ENCODE results near the gene PARP3. TPM values are rescaled to one million over a fixed set of nuclear protein-coding genes. Genes with fewer than 3 reads are reported as not detected.
A peak's percentile ranks its signal among the peaks of the same experiment; 100 is the strongest.

Gene PARP3
- total and polyA plus RNA-seq, 10 donors: 8.2 to 34.2 (median 24.7) TPM

DNA sequence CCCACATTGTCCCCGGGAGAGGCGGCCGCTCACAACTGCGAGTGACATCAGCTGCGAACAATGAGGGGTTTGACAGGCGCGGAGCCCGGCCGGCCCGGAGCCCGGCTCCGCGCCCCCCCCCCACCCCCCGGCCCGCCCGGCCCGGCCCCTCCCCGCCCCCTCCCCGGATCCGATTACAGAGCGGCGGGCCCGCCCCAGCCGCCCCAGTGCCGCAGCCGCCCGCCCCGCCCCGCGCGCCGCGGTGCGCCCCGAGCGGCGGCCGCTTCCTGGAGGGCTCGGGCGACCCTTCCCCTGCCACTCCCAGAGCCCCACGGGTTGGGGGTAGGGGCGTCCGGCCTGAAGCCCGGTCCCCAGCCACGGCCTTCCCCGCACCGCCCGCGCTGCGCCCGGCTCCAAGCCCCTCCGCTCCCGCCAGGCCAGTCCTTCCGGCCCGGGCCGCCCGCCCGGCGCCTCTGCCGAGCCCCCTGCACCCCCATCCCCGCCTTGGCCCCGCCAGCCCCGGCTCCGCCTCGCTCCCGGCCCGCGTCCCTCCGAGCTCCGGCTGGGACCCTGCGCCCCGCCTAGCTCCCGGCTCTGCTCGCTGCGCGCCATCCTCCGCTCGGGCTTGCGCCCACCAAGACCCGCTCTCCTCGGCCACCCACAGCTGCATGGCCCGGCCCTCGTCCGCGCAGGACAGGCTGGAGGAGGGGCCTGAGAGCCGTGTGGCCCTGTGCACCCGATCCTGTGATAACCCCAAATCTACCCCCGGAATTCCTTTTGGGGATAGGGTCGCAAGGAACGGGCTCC, 25.4 kb downstream of the PARP3 start, which contains the start of gene PCBP4:
Gene PCBP4, minus strand, starts transcription at position 71 of the 786 bp plus-strand sequence. CDS start 6,214 bp downstream, outside the sequence.
- peak within 1 kb of the TSS; percentile 60 to 90 (median 86) for H3K27ac ChIP-seq
- peaks cover 0 to 10% (median 0%) of the 10 kb centered on the region in 6 donors for H3K36me3 ChIP-seq
- WGBS, 5 donors: 1 to 3% (median 1%) methylated on average over 10 to 81 of the region's 90 CpGs
- intact Hi-C loops (cut with DNase I; ENCODE audit: low total_unique reads): no loop called here
- no peaks in the 10 kb centered on the region for H3K9me3 ChIP-seq
- peak within 1 kb of the TSS; percentile 41 to 86 (median 56) for H3K4me3 ChIP-seq
- DNase-seq: no peak
- H3K4me1 ChIP-seq: peaks cover 1 to 77% (median 33%) of the 10 kb centered on the region in 6 donors
- TF ChIP-seq POLR2AphosphoS5 (IDR thresholded peaks at IDR 0.05): peak; percentile 37 to 72 (median 67)
- TF ChIP-seq POLR2A (IDR thresholded peaks at IDR 0.05): no peak
- TF ChIP-seq, protein P1, sequence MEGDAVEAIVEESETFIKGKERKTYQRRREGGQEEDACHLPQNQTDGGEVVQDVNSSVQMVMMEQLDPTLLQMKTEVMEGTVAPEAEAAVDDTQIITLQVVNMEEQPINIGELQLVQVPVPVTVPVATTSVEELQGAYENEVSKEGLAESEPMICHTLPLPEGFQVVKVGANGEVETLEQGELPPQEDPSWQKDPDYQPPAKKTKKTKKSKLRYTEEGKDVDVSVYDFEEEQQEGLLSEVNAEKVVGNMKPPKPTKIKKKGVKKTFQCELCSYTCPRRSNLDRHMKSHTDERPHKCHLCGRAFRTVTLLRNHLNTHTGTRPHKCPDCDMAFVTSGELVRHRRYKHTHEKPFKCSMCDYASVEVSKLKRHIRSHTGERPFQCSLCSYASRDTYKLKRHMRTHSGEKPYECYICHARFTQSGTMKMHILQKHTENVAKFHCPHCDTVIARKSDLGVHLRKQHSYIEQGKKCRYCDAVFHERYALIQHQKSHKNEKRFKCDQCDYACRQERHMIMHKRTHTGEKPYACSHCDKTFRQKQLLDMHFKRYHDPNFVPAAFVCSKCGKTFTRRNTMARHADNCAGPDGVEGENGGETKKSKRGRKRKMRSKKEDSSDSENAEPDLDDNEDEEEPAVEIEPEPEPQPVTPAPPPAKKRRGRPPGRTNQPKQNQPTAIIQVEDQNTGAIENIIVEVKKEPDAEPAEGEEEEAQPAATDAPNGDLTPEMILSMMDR (IDR thresholded peaks at IDR 0.05 in 8 of 11, conservative IDR thresholded peaks at IDR 0.05 in 3 of 11): no peak
- peaks cover 0 to 18% (median 0%) of the 10 kb centered on the region in 7 donors for H3K27me3 ChIP-seq (replicated peaks in 1 of 7)

DNA sequence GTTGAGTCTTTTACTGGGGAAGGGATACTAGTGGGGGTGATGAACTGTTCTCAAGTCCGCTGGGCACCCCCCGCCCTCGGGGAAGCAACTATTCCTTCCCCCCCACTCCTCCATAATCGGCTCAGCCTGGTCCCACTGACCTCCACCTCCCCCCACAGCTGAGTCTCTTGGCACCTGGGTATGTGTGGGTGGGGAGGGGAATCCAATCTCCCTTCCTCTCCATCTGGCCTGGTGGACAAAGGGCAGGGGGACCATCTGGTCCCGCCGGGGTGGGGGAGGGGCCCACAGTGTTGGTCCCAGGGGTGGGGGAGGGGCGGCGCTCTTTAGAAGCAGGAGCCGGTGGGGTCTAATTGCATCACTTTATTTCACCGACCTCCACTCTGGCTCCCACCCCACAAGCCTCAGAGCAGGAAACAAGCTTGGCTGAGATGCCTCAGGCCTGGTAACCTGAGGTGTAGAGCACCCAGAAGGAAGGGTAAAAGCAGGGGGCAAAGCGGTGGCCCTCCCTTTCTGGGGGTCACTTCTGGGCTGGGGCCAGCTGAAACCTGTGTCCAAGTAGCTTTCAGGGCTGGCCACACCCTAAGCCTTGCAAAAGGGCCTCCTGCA, 26.1 kb downstream of the PARP3 start:
- H3K27me3 ChIP-seq (replicated peaks in 1 of 7): peaks cover 0 to 18% (median 0%) of the 10 kb centered on the region in 7 donors
- WGBS, 5 donors: 19 to 29% (median 23%) methylated on average over 8 to 11 of the region's 11 CpGs
- peaks cover 0 to 10% (median 0%) of the 10 kb centered on the region in 6 donors for H3K36me3 ChIP-seq
- peak overlapping the region; percentile 27 to 86 (median 56) for H3K4me3 ChIP-seq
- TF ChIP-seq, protein P1 (IDR thresholded peaks at IDR 0.05 in 8 of 11, conservative IDR thresholded peaks at IDR 0.05 in 3 of 11): no peak
- peak overlapping the region; percentile 60 to 90 (median 86) for H3K27ac ChIP-seq
- H3K4me1 ChIP-seq: peaks cover 8 to 78% (median 40%) of the 10 kb centered on the region in 6 donors
- intact Hi-C loops (cut with DNase I; ENCODE audit: low total_unique reads): no loop called here
- H3K9me3 ChIP-seq: no peaks in the 10 kb centered on the region
- no peak for DNase-seq

DNA sequence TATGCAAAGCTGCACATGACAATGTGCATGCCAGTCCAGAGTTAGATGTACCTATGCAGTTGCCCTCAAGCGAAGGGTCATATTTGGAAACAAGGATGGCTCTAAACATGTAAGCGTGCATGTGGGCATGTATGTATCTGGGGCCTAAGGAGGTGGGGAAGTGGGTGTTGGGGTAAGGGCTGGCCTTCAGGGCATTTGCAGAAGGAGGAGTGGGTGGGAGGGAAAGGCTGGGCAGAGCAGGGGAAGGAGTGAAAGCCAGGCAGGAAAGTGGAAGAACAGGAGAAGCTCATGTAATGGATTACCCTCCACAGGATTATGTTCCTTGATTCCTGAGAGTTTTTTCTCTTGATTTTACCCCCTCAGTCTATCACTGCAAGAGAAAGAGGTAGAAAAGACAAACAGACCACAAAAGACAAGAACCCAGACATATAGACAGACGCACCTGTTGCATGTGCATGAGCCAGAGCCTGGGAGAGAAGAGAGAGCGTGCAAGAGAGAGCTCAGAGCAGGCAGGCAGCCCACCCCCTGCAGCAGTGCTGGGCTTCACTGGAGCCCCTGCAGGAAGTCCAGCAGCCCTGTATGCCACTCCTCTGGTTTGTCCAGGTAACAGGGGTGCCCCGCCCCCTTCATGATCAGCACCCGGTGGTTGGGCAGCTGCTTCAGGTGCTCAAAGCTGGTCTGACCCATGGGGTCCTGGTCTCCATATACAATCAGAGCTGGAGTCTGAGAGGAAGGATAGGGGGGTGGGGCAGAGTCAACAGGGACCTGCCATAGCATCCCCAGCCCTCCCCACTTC, 26.9 kb downstream of the PARP3 start:
- TF ChIP-seq POLR2A (IDR thresholded peaks at IDR 0.05) (no peak), POLR2AphosphoS5 (IDR thresholded peaks at IDR 0.05) (no peak)
- TF ChIP-seq, protein P1 (IDR thresholded peaks at IDR 0.05 in 8 of 11, conservative IDR thresholded peaks at IDR 0.05 in 3 of 11): no peak
- Histone ChIP-seq H3K4me1 (peaks cover 10 to 86% (median 47%) of the 10 kb centered on the region in 6 donors), H3K27ac (peak overlapping the region in 3 of 8 donors; percentile 86 to 90 (median 89)), H3K27me3 (replicated peaks in 1 of 7) (peaks cover 0 to 18% (median 0%) of the 10 kb centered on the region in 7 donors), H3K4me3 (no peak overlapping the region), H3K9me3 (no peaks in the 10 kb centered on the region), H3K36me3 (peaks cover 0 to 10% (median 0%) of the 10 kb centered on the region in 6 donors)
- 88 to 92% (median 91%) methylated on average over 4 to 6 of the region's 6 CpGs for WGBS, 5 donors
- DNase-seq: no peak
- intact Hi-C loops (cut with DNase I; ENCODE audit: low total_unique reads): no loop called here
